Loucy (cell line): ENCODE data around the gene ICE1.

Source experiments
- EZH2phosphoT487 ChIP-seq: fragments of 200-600 bp; IDR thresholded peaks from 2 replicates; pipeline ENCODE4 v1.6.1; 2018; ENCODE audit warnings: antibody characterized with exemption, mild to moderate bottlenecking, moderate library complexity, borderline replicate concordance
- TF ChIP-seq, protein P1 (sequence below): fragments of 200-600 bp; sonication (generic); conservative IDR thresholded peaks from 2 replicates; pipeline ENCODE4 v1.5.1; 2014; ENCODE audit warnings: mild to moderate bottlenecking, antibody characterized with exemption, low read length

DNA sequence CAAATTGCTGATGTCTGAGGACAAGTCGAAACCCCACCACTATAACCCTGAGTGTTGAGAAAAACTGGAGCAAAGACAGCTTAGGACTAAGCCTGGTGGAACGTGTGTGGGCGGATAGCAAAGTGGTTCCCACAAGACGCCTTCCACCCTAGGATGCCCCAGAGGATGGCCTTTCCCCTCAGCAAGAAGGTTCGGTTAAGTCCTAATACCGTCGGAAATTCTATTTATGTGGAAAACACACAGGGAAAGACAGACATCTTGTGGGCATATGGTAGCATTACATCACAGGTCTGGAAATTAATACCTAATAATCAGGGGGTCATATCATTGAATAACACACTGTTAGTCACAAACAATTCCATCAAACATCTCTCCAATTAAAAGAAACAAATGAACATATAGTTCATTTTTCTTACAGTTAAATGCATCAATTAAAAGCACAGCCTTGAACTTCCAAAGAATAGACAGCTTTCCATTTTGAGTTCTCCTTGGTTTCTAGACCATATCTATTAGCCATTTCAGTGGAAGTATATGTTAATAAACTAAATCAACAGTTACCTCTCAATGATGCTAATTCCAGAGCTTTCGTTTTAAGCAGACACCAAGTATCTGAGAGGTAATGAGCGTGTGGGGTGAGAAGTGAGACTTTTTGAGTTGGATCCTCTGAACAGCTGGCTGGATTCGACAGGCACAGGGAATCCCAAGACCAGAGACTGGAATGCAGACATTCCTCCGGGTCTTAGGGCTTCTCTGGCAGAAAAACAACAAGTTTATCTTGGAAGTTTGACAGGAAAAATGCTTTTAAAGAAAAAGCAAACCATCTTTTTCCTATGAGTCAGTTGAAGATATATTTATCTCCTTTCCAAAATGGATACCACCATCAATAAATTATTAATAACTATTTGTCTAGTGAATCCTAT lies 2.9 kb upstream of the ICE1 start:
- TF ChIP-seq, protein P1, sequence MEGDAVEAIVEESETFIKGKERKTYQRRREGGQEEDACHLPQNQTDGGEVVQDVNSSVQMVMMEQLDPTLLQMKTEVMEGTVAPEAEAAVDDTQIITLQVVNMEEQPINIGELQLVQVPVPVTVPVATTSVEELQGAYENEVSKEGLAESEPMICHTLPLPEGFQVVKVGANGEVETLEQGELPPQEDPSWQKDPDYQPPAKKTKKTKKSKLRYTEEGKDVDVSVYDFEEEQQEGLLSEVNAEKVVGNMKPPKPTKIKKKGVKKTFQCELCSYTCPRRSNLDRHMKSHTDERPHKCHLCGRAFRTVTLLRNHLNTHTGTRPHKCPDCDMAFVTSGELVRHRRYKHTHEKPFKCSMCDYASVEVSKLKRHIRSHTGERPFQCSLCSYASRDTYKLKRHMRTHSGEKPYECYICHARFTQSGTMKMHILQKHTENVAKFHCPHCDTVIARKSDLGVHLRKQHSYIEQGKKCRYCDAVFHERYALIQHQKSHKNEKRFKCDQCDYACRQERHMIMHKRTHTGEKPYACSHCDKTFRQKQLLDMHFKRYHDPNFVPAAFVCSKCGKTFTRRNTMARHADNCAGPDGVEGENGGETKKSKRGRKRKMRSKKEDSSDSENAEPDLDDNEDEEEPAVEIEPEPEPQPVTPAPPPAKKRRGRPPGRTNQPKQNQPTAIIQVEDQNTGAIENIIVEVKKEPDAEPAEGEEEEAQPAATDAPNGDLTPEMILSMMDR, result peak; percentile 68
- no peak for TF ChIP-seq EZH2phosphoT487
